Stimulated activated CD8-positive, alpha-beta memory T cell treated with anti-CD3 and anti-CD28 coated beads, Interleukin-12 subunit alpha, Interleukin-12 subunit beta, amount 100 ng/mL, for 4 hours (primary cell): ENCODE measurements around the gene PTPRT.

Experiments
- DNase-seq: peaks from one replicate; pipeline ENCODE4 v3.0.0-alpha.2; 2020; ENCODE audit warnings: low read depth

The PTPRT gene

GRCh38 chr20:42795111-42795695, 394.5 kb downstream of the PTPRT start:
- DNase-seq = no peak

DNA sequence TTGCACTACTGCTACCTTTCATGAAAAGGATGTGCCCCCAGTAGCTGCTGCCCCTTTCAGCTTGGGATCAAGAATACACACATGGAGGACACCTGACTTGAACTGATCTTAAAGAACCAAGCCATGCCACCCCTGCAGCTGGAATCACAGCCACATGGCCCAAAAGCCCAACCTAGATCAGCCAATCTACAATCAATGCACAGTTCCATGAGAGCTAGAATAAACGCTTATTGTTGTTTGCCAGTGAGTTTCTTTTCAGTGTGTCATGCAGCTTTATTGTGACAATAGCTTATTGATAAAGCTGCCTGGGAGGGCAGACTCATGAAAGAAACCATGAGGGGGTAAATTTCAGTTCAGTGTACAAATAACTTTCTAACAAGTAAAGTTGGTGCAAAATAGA, 397.7 kb downstream of the PTPRT start:
- DNase-seq = no peak

GRCh38 chr20:42790111-42790510, 399.6 kb downstream of the PTPRT start:
- DNase-seq = no peak

DNA sequence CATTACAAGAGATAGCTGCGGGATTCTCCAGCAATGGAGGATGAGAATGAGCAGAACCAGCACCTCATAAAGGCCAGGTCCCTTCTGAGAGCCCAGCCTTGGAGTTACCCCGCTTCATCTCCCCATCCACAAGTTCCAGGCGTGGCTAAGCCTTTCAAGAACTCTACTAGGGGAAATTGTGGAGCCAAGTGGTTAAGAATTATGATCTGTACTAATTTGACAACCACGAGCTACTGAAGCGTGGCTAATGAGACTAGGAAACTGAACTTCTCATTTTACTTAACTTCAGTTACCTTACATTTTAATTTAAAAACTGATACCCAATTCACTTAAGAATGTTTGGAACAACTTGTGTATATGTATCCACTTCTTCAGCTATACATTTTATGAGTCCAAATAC, 401.0 kb downstream of the PTPRT start:
- no peak for DNase-seq

DNA sequence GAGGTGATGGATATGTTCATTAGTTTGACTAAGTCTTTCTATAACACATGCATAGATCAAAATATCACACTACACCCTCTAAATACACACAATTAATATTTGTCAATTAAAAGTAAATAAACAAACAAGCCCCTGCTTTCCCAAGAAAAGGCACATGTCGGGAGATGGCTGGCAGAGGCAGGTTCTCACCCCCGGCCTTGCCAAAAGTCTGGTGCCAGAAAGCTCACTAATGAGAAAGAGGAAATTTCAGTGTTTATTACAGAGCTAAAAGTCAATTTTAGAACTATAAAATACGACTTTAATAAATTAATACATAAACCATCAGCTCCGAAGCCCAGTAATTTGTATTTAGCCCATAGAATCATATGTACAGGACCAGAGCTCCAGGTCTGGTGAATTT, 404.7 kb downstream of the PTPRT start:
- DNase-seq = no peak

DNA sequence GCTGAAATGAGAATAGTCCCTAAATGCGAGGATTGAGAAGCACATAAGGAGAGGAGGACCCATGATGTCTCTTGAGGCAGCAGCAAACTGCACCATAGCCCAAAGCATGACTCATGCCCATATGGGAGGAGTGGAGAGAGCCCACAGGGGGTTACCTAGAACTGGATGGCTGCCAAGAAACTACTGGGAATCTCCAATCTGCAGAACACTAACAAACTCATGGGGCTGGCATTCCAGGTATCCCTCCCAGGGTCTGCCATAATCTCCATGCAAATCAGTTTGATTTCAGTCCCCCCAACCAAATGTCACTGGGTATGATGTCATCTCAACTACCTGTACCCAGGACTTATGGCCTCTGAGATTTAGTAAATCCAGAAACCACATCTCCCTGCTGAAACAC, 410.5 kb downstream of the PTPRT start:
- DNase-seq = no peak

DNA sequence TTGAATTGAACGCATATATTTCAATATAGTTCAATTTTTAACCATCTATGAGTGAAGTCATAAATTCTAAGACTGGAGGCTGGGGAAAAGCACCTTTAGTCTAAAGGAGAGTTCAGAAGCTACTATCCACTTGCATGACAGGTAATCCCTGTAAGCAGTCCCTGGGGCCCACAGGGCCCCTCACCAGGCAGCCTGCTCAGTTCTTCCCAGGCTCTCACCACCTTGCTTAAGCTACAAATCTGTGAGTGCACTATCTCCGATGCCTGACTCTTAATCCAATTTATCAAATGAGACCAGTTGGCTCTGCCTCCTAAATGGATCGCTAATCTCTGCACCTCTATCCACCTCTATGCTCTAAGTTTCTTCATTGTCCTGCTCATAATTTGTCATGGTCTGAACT, 413.8 kb downstream of the PTPRT start:
- DNase-seq = no peak

DNA sequence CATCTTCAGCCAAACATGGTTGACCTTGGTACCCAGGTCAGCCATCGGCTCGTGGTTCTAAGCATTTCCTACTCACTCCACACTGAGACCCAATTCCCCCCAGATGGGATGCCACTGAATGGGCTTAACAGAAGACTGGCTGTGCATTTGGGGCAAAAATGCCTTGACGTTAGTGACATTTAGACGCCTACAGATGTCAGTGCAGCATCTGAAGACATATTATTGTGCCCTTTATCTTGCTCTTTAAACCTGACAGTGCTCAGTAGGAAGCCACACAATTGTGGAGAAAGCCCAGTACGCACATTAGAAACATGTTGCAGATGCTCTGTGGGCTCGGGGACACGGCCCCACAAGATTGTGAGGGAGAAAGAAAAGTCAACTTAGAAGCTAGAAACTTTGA, 414.7 kb downstream of the PTPRT start:
- DNase-seq = no peak

DNA sequence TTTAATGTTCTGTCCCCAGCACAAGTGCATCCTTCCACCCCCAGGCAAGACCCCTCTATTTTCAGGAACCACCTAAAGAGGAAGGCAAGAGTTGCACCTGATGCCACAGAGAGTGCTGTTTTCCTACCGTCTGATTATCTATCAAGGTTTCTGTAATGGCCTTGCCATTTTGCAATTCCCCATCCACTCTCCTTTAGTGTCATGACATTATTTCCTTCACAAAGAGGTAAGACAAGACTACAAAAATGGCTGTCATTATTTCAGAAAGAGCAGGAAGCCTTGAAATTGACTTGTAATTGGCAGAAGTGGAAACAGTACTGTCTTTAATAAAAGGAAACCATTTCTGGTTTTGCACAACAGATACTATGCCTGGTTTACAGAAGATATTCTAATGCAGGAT, 426.7 kb downstream of the PTPRT start:
- DNase-seq = no peak

- DNase-seq = no peak
Observed at GRCh38 chr20:42756991-42757390, 432.7 kb downstream of the PTPRT start.

DNA sequence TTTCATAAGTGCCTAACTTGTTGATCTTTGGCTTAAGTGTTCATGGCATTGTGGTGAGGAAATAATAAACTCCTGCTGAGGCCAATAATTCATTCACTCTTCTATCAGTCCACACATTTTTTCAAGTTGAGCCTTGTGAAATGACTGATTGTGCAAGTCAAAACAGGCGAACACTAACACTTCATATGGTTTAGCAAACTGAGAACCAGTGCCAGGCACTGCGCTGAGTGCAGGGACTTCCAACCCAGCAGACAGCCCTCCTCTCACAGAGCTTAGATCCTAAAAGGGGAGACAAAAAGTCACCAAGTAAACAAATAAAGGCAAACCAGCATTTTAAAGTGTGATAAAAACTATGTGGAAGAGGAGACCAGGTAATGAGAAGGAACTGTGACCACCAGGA, 435.0 kb downstream of the PTPRT start:
- DNase-seq = no peak

DNA sequence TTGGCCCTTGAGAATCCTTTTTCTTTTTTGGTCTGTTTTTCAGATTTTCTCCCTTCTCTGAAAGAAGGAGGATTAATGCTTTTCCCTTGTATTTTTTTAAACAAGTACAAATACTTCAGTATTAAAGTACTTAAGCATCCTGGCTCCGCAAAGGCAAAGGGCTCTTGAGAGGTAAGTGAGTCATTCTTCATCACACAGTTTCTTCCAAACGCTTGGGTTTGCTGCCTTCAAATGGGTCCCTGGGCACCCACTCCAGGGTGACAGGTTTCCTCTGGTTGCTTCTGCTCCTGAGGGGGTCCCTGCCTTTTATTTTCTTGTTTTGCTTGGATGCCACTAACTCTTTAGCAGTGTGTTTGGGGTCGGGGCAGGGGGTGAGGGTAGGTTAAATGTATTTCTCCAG, 437.1 kb downstream of the PTPRT start:
- no peak for DNase-seq

DNA sequence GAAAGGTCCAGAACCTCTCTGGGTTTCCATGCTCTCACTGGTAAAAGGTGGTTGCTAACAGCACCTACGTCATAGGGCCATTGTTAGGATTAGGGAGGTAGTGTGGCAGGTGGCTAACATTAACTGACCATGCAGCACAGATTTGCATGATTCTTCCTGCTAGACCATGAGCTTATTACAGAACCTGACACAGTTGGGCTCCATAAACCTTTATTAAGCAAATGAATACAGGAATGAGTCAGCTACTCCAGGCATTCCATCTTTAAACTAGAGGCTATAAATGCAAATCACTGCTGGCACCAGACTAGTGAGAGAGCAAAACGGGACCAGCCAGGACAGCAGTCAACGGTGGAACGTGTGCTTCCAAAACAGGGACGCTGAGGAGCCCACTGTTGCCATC, 440.1 kb downstream of the PTPRT start:
- no peak for DNase-seq

DNA sequence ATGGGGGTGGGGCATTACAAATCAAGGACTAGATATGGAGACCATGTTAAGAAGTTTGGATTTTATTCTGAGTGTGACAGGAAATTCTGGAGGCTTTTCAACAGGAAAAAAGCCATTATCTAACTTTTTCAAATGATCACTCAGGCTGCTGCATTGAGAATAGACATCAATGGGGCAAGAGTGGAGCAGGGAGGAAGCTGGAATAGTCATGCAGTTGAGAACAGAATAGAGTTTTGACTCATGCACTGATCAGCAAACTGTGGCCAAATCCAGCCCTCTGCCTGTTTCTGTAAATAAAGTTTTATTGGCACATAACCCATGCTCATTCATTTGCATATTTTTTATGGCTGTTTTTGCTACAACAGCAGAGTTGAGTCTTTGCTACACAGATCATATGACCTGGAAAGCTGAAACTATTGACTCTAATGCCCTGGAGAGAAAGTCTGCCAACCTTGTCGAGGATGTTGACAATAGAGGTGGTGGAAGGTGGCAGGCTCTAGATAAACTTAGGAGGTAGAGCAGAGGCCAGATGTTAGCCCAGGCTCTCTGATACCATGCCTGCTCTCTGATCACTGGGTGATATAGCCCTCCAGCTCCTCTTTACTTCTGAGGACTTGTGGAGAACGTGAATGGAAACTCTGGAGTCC, 441.8 kb downstream of the PTPRT start:
- no peak for DNase-seq

DNA sequence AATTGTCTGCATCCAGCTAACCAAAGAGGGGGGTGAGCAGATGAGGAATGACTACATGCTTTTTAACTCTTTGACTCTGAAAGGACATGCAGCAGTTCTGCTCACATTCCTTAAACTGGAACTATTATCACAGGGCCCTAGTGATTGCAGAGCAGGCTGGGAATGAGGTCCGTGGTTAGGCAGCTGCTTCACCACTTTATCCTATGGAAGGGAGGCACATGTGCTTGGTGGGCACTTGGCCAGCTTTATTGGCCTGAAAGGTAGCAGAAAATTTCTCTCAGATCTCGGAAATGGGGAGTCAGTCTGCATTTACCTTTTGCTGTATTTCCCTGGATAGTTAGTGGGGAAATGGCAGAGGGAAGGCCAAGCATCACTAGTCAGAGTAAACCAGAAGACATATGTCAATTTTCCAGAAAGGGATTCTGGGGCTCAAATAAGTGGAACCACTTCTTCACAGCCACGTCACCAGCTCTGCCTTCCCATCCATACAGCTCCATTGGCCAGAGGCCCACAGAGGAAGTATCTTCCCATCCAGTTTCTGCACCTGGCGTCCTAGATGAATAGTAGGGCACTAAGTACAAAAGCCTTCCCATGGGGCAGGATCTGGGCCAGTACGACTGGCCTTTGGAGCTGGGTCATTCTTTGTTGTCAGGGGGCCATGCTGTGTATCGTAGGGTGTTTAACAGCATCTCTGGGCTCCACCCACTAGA, 444.8 kb downstream of the PTPRT start:
- no peak for DNase-seq

DNA sequence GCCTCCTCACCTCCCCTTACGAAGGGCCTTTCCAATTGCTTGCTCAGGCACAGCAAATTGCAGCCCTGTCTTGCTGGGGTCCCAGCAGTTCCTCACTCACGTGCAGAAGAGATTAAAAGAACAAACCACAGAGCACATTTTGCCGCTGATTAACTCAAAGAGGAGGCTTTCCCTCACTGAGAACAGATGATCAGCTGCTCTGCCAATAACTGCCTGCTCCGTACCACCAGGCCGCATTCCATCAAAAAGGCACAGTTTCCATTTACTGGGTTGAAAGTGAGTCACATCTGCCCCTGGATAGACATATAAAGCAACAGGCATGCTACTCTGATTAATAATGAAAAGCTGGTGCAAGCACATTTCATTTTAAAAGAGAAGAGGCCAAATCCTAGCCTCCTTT, 446.8 kb downstream of the PTPRT start:
- no peak for DNase-seq

DNA sequence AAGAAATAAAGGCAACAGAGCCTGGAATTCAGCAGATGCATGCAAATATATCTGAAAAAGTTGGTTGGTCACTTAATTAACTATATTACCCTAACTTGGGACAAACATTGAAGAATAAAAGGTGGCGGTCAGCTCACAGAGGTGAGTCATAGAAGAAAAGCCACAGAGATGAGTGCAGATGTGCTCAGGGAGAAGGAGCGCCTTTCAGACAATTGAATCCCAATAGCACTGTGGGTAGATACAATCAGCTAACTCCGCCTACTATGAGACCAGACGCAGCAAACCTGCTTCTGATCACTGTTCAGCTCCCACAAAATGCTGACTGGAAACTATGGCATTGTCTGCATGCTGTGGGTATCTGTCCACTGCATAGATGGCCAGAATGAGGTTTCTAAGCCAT, 447.8 kb downstream of the PTPRT start:
- DNase-seq = no peak

DNA sequence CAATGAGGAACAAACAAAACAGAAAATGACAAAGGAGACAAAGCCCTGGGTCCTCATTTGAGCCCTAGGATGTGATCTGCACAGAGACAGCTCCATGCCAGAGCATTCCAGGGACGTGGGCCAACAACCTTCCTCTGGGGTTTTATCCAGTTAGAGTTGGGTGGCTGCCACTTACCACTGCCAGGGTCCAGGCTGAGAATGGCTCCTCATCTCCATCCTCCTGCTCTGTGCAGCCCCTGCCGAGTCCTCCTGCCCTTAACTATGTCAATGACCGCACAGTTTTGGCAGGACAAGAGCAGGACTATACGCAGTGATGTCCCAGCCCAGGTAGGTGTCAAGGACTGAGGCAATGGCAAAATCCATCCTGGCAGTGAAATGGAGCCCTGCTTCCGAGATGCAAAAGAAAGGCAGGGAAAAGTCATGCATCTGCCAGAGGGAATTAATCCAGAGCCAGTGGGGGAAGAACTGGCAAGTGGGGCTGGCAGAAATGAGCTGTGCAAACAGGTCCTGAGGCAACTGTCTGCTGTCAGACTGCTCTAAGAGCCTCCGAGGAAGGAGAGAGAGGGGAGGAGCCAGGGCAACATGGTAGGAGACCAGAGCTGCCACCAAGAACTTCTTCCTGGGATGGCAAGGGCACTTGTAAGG, 449.4 kb downstream of the PTPRT start:
- no peak for DNase-seq

DNA sequence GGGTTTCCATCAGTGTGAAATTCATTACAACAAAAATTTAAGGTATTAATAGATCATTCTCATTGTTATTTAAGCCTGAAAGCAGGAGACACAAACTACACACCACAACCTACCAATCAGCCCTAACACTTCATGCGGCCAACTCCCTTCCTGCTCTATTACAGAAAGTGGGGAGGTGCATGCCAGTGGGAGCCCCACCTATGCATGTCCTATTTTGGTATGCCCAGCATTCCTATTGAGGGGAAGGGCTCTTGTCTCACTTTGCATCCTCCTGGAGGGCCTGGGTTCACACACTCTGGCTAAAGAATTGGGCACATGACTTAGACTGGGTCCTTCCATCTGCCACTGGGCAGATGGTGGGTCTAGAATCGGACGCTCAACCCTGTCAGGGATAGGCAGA, 450.0 kb downstream of the PTPRT start:
- no peak for DNase-seq

GRCh38 chr20:42735539-42735938, 454.2 kb downstream of the PTPRT start:
- DNase-seq = no peak

DNA sequence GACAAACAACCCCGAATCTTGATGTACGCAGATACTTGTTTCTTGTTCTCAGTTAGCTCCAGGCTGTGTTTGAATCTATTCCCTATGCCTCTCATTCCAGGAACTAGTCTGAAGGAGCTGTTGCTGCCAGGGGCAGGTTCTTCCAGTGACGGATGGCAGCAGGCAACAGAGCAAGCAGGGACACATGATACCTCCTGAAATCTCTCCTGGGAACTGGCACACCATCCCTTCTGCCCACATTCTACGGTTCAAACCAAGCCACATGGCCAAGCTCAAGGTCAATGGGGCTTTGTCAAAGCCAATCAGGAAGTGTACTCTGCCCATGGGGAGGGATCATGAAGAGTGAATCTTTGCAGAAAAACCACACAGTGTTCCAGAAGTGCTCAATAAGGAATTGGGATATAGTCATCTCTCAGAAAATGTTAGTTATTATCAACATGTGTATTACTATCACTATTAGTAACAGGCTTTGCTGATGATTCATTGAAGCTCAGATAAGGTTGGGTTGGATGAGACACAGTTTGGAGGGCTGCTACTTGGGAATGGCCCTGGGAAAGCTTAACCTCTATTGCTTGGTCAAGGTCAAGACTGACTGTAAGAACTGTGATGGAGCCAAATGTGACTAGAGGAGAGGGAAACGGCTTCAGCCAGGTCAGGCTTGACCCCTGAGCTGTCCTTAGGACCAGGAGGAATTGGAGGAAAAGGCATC, 454.9 kb downstream of the PTPRT start:
- DNase-seq = no peak

GRCh38 chr20:42721923-42722322, 467.8 kb downstream of the PTPRT start:
- DNase-seq = no peak
